Breast epithelium (tissue), 3 donors: ENCODE results near the gene ANKS1B.

Experiments used
- CTCF ChIP-seq, 3 donors: fragments of 450-650 bp; IDR thresholded peaks; one replicate each; pipeline ENCODE4 v1.5.1; 2016 to 2017; ENCODE audit warnings: antibody characterized with exemption in 3 of 3, mild to moderate bottlenecking in 3 of 3, moderate library complexity in 3 of 3
- POLR2A ChIP-seq: fragments of 450-650 bp; IDR thresholded peaks from one replicate; pipeline ENCODE4 v1.6.1; 2016; ENCODE audit warnings: antibody characterized with exemption, mild to moderate bottlenecking, moderate library complexity

- TF ChIP-seq CTCF (IDR thresholded peaks at IDR 0.05) (no peak), POLR2A (no peak)
These were observed 1250.9 kb downstream of the ANKS1B start for GRCh38 chr12:98733667-98734350.
